A673 (cell line): ENCODE results near the gene RAB4A.

Source experiments
- CTCF ChIP-seq: fragments of 300-800, 200-600 bp; sonication (generic); conservative IDR thresholded peaks from 2 replicates; pipeline ENCODE4 v1.5.1; 2017; ENCODE audit warnings: low read depth, mild to moderate bottlenecking, antibody characterized with exemption, low read length, moderate library complexity, mixed read lengths
- EZH2 ChIP-seq: fragments of 200-600 bp; sonication (generic); IDR thresholded peaks from 2 replicates; pipeline ENCODE4 v1.6.1; 2017; ENCODE audit warnings: borderline replicate concordance, low read depth, mild to moderate bottlenecking, mixed read lengths, antibody characterized with exemption, low read length; ENCODE audit not compliant: poor library complexity, severe bottlenecking

DNA sequence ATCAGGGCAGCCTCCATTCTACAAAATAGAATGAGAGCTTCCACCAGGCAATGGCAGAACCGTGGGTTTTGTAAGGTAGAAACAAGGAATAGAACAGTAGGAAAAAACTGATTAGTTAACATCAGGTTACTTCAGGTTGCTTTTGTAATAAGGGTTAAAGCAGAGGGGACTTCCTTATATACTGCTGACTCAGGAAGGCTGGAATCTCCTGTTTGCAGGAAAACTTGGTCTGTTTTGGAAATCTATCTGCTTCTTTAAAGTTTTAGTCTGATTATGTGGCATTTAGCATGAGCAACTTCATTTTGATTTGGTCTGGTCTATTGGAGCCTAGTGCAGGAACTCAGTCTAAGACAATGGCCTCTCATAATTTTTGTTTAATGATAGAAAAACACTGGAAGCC, 32.7 kb upstream of the RAB4A start:
- no peak for TF ChIP-seq CTCF
- TF ChIP-seq EZH2, result no peak
